Measurements from ENCODE around the gene PACSIN3. TPM values are rescaled to one million over a fixed set of nuclear protein-coding genes. Genes with fewer than 3 reads are reported as not detected.

The PACSIN3 gene
- total and polyA plus RNA-seq, 2 of the 8 experiments (the other 6 are each of a cell fraction or from before 2014, with no cell fraction given): 23.8 to 47.2 TPM

- no peak overlapping the region for H3K27ac ChIP-seq (ENCODE audit: low read depth, low read length)
- H3K56ac ChIP-seq (replicated peaks; ENCODE audit: insufficient read length, low read depth, low read length): no peak overlapping the region
- H3K9me3 ChIP-seq (ENCODE audit: insufficient read depth in 2 of 2, low read depth in 1 of 2, low read length in 1 of 2): no peaks in the 10 kb centered on the region
- no peak overlapping the region for H3K4me3 ChIP-seq (ENCODE audit: extremely low read depth in 1 of 4, insufficient read depth in 2 of 4, low read depth in 3 of 4, low read length in 4 of 4)
- H2AK5ac ChIP-seq (ENCODE audit: low read depth, low read length): no peak overlapping the region
- no peak for FAIRE-seq
- H2BK12ac ChIP-seq (ENCODE audit: low read depth, low read length): no peak overlapping the region
- no peak overlapping the region for H4K5ac ChIP-seq (ENCODE audit: insufficient read length, low read depth, low read length)
- H3K36me3 ChIP-seq (ENCODE audit: control insufficient read depth in 2 of 4, insufficient read depth in 4 of 4, low read length in 3 of 4): peaks cover 0 to 2% (median 0%) of the 10 kb centered on the region in 4 experiments; a peak in 1 of 8 replicates
- no peaks in the 10 kb centered on the region for H3K4me1 ChIP-seq (replicated peaks in 1 of 4; ENCODE audit: control insufficient read depth in 3 of 4, insufficient read depth in 4 of 4, low read length in 3 of 4)
- no peak overlapping the region for H3K14ac ChIP-seq (ENCODE audit: insufficient read length)
- H2AFZ ChIP-seq (ENCODE audit: low read length): no peak overlapping the region
- H3K18ac ChIP-seq (ENCODE audit: extremely low read depth, low read length): no peak overlapping the region
- H3K9ac ChIP-seq (replicated peaks in 1 of 4; ENCODE audit: extremely low read depth in 1 of 4, low read depth in 3 of 4, low read length in 3 of 4): no peak overlapping the region
- DNase-seq (ENCODE audit: low read depth in 1 of 2, low spot score in 2 of 2): no peak
- H2BK20ac ChIP-seq (ENCODE audit: low read length): no peak overlapping the region
- H3K4me2 ChIP-seq (ENCODE audit: insufficient read depth in 1 of 2, low read depth in 2 of 2, low read length in 2 of 2): no peak overlapping the region
- no peaks in the 10 kb centered on the region for H3K79me2 ChIP-seq (ENCODE audit: control insufficient read depth in 1 of 2, insufficient read depth in 2 of 2, low read length in 2 of 2)
- no peaks in the 10 kb centered on the region for H3K79me1 ChIP-seq (ENCODE audit: low read depth, low read length)
- no peak overlapping the region for H2BK15ac ChIP-seq (ENCODE audit: low read length)
- H4K8ac ChIP-seq (ENCODE audit: extremely low read depth, insufficient read depth, low read length): no peak overlapping the region
- no peak overlapping the region for H2BK120ac ChIP-seq (replicated peaks; ENCODE audit: low read depth, low read length)
- no peak overlapping the region for H3K23ac ChIP-seq (ENCODE audit: insufficient read length)
- WGBS, 2 experiments (ENCODE audit: extremely low coverage in 1 of 2, insufficient coverage in 1 of 2, insufficient read length in 1 of 2, insufficient replicate concordance in 2 of 2, low coverage in 1 of 2, low lambda C conversion rate in 2 of 2, missing lambda C conversion rate in 1 of 2): 88% methylated on average over 3 of the region's 3 CpGs; no CpG with 5 or more reads in 1 of the 2 experiments
- H4K91ac ChIP-seq (replicated peaks; ENCODE audit: insufficient read length, low read length): no peak overlapping the region
- no peak overlapping the region for H3K4ac ChIP-seq (replicated peaks; ENCODE audit: insufficient read length, low read depth, low read length)
- no peak overlapping the region for H2BK5ac ChIP-seq (ENCODE audit: low read depth, low read length)
- no peaks in the 10 kb centered on the region for H4K20me1 ChIP-seq (replicated peaks in 1 of 2; ENCODE audit: control insufficient read depth in 1 of 2, insufficient read depth in 2 of 2, low read length in 2 of 2)
- no peaks in the 10 kb centered on the region; the same call in 1 of the 2 replicates for H3K23me2 ChIP-seq (ENCODE audit: low read depth, low read length)
- CTCF ChIA-PET (ENCODE audit: partially characterized antibody): no interaction called here
- POLR2A ChIA-PET (ENCODE audit: partially characterized antibody): no interaction called here
- H3K27me3 ChIP-seq (replicated peaks in 1 of 4; ENCODE audit: control insufficient read depth in 3 of 4, extremely low read depth in 1 of 4, insufficient read depth in 3 of 4, low read length in 3 of 4): no peaks in the 10 kb centered on the region
- no peak for TF ChIP-seq EZH2 (IDR thresholded peaks at IDR 0.05; ENCODE audit: low read depth, low read length, severe bottlenecking)
- TF ChIP-seq GTF2F1 (IDR thresholded peaks at IDR 0.05; ENCODE audit: borderline replicate concordance, low read depth, low read length): no peak
- TF ChIP-seq CHD1 (IDR thresholded peaks at IDR 0.05; ENCODE audit: low read depth, low read length): no peak
- TF ChIP-seq BRCA1 (IDR thresholded peaks at IDR 0.05; ENCODE audit: low read depth, low read length): no peak
- no peak for TF ChIP-seq SP4 (IDR thresholded peaks at IDR 0.05; ENCODE audit: low read length)
- no peak for TF ChIP-seq POLR2AphosphoS5 (IDR thresholded peaks at IDR 0.05; ENCODE audit: low read depth, low read length)
- TF ChIP-seq ATF3 (IDR thresholded peaks at IDR 0.05; ENCODE audit: insufficient read depth, low read depth, low read length): no peak
- TF ChIP-seq TCF12 (IDR thresholded peaks at IDR 0.05; ENCODE audit: low read depth, low read length): no peak
- no peak for TF ChIP-seq HDAC2 (IDR thresholded peaks at IDR 0.05; ENCODE audit: borderline replicate concordance in 1 of 2, low read depth in 2 of 2, low read length in 2 of 2)
- TF ChIP-seq RFX5 (IDR thresholded peaks at IDR 0.05; ENCODE audit: borderline replicate concordance, low read depth, low read length): no peak
- TF ChIP-seq RAD21 (IDR thresholded peaks at IDR 0.05 in 1 of 2, conservative IDR thresholded peaks at IDR 0.05 in 1 of 2; ENCODE audit: low read depth in 2 of 2, low read length in 2 of 2): no peak
Observed at GRCh38 chr11:47136921-47137320, 49.3 kb downstream of the PACSIN3 start.
